Gastrocnemius medialis (tissue), 4 donors: ENCODE measurements around the gene STRADA.

Experiments
- POLR2A ChIP-seq, 2 donors: fragments of 450-650 bp; IDR thresholded peaks; one replicate each; pipeline ENCODE4 v1.6.1; 2017; ENCODE audit warnings: antibody characterized with exemption in 2 of 2, mild to moderate bottlenecking in 2 of 2, moderate library complexity in 2 of 2
- TF ChIP-seq, protein P1 (sequence below), 5 experiments: fragments of 450-650 bp in 3 of 5; fragments of 200-600 bp in 2 of 5; sonication (generic) in 2 of 5; IDR thresholded peaks in 4 of 5; conservative IDR thresholded peaks in 1 of 5; 1 replicate in 4 of 5; 2 replicates in 1 of 5; pipeline ENCODE4 v1.5.1; 2016 to 2019; ENCODE audit warnings: antibody characterized with exemption in 5 of 5, mild to moderate bottlenecking in 3 of 5, moderate library complexity in 3 of 5

GRCh38 chr17:63783522-63783921 lies 41.9 kb upstream of the STRADA start:
- TF ChIP-seq, protein P1, sequence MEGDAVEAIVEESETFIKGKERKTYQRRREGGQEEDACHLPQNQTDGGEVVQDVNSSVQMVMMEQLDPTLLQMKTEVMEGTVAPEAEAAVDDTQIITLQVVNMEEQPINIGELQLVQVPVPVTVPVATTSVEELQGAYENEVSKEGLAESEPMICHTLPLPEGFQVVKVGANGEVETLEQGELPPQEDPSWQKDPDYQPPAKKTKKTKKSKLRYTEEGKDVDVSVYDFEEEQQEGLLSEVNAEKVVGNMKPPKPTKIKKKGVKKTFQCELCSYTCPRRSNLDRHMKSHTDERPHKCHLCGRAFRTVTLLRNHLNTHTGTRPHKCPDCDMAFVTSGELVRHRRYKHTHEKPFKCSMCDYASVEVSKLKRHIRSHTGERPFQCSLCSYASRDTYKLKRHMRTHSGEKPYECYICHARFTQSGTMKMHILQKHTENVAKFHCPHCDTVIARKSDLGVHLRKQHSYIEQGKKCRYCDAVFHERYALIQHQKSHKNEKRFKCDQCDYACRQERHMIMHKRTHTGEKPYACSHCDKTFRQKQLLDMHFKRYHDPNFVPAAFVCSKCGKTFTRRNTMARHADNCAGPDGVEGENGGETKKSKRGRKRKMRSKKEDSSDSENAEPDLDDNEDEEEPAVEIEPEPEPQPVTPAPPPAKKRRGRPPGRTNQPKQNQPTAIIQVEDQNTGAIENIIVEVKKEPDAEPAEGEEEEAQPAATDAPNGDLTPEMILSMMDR (IDR thresholded peaks at IDR 0.05 in 4 of 5, conservative IDR thresholded peaks at IDR 0.05 in 1 of 5), result no peak
- no peak for TF ChIP-seq POLR2A (IDR thresholded peaks at IDR 0.05)
